Fibroblast of skin of abdomen (primary cell): ENCODE results near the gene ADAM30.
"Not testable (repeated sequence)": the region's sequence is repeated elsewhere in the genome, so short reads cannot be mapped to it uniquely, and the experiment has no call there.

ENCODE experiments used
- DNase-seq: peaks from one replicate; pipeline ENCODE4 v3.0.0-alpha.2; 2013

Gene ADAM30

DNA sequence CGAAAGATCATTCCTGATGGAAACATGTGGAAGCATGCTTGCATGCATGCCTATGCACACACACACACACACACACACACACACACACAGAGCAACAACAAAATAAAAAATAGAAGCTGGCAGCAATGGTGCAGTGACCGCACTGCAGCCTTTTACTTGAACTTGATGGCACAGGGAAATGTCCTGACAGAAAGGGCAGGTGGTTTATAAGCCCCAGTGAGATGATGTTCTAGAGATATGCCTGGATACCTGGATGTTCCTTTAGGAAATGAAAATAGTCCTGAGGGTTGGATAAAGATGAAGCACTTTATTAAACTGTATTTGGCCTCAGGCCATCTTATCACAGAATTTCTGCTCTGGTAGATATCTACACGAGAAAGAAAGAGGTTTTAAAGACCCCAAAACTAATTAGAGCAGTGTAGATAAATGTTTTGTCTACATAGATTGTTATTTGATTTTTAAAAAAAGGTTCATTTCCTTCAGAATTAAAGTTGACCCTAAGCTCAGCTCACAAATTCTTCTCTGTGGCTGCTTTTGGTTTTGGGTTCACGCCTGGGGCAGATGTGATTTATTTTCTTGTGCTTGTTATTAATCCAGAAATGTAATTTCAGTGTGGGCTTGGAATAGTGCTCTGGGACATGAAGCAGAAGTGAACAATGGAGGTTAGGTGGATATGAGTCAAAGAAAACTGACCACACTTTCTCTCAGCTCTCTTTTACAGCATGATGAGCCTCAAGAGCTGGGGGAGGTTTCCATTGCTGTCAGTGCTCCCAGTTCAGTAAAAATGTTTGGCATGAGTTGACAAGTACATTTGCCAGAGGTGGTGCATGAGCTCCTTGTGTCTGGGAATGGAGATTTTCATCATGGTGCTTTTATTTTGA lies 22.9 kb downstream of the ADAM30 start:
- peak; percentile 93 for DNase-seq

DNA sequence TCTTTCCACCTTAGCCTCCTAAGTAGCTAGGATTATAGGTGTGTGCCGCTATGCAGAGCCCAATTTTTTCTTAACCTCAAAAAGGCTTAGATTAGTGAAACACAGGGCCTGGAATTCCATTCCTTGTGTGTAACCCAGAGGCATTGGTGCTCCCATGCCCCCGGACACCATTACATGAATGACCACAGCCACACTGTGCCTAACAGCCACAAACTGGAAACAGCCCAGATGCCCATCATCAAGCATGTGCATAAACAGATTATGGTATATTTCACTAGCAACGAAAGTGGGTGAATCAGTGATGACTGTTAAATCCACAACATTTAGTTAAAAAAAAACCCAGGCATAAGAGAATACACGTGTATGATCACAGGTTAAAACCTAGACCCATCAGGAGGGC lies 24.4 kb downstream of the ADAM30 start:
- DNase-seq = peak; percentile 35

DNA sequence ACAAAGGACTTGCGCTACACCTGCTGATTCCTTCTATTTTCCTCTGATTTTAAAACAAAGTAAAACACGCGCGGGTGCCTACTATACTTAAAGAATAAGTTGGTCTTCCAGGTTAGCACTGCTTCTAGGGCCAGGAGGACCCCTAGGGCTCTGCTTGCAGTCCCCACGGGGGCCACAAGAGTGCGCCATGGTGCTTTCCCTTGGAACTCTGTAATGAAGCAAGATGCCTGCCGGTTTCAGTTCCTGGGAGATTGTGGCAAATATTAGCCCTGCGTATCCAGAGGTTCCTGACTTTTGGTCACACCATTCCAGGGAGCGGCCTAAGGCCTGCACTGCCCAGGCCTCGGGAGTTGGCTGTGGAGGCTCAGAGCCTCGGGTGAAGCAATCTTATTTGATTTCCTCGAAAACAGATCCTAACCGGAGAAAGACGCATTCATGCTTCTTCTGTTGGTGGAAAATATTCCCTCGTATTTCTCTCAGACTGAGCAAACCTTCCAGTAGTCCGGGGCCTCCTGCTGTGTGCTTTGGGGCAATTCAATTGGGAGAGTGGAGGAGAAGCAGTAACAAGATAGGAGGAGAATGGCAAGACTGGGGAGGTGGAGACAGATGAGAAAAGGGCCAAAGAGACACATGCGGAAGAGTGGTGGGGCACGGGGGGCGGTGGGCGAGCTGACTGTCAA lies 25.3 kb downstream of the ADAM30 start:
- DNase-seq = peak; percentile 72

DNA sequence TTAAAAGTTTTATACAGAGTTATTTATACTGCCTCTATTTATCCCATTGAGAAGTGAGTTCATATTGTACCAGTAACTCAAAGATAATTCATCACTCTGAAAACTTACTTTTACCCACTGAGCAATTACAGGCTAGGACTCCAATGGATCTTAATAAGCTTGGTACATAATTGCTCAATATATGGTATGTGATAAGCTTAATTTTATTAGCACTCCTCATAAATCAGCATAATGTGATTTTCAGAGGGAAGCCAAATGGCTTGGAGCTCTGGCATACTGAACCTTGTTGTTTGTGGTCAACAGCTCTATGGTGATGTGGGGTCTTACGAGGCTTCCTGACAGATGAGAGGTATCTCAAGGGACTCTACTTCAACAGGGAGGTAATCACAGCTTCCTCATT lies 26.3 kb downstream of the ADAM30 start:
- no peak for DNase-seq

GRCh38 chr1:119868176-119868575 lies 28.1 kb downstream of the ADAM30 start:
- DNase-seq = no peak

DNA sequence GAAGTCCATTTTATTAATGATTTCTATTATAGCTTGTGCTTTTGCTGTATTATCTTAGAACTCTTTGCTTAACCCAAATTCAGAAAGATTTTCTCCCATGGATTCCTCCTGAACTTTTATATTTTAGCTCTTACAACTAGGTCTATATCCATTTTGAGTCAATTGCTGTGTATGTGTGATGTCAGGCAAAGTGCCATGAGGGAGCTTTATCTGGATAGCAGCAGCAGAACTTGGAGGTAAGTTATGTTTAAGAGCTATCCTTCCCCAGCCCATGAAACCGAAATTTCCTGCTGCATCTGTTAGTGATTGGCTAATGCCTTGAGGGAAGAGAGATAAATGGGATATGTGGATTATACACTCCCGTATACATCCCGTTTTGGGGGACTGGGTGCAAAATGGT lies 29.9 kb downstream of the ADAM30 start:
- peak; percentile 13 for DNase-seq

GRCh38 chr1:119865627-119866026 lies 30.7 kb downstream of the ADAM30 start:
- DNase-seq = peak; percentile 87

DNA sequence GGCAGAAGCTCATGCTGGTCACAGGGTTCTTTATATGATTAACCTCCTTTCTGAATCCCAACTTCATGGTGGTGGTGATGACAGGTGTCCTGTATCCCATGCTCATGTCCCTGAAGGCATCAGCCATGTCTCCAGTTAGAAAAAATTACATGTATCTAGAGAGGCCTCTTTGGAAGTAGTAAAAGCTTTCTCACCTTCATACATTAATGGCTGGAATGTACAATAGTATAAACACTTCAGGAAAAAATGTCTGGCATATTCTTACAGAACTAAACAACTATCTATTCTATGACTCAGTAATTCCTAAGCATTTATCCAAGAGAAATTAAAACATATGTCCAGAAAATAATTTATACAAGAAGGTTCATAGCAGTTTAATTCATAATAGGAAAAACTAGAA lies 34.0 kb downstream of the ADAM30 start:
- DNase-seq = peak; percentile 47

- DNase-seq = no peak
These were observed 34.8 kb downstream of the ADAM30 start for GRCh38 chr1:119861547-119861946.

DNA sequence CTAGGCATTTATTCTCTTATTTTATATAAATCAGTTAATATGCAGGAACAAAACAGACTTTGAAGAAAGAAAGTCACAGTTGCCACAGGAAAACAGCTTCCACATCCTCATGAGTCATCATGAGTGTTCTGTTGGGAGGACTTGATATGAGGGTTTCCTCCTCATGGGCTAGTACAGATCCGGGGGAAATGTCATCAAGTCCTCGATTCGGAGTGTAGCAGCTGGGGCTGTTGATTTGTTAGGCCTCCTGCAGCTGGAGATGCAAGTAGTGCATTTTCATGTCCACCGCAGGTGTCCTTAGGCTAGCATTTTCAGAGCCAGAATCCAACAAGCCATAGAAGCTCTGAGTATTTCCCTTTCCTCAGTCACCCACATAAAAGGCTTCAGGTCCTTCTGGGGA lies 36.7 kb downstream of the ADAM30 start:
- DNase-seq = peak; percentile 66

DNA sequence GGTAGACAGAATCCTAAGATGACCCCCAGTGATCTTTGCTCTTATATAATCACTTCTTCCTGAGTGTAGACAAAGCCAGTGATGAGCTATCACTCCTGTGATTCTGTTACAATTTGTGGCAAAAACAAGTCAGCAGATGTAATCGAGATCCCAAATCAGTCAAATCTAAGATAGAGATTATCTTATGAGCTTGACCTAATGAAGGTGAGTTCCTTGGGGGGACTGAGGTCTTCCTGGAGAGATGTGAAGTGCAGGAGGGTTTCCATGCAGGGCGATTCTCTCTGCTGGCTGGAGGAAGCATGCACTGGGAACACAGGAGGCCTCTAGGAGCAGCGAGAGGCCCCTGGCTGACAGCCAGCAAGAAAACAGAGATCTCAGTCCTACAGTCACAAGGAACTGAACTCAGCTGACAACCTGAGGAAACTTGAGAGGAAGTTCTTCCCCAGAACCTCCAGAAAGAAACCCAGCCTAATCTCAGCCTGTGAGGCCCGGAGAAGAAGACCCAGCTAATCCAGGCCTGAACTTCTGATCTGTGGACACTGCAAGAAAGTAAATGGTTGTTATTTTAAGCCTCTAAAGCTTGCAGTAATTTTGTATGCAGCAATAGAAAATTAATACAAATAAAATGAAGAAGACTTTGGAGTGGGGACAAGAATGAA lies 37.6 kb downstream of the ADAM30 start:
- DNase-seq = not testable (repeated sequence)

GRCh38 chr1:119858126-119858525 lies 38.2 kb downstream of the ADAM30 start:
- no peak for DNase-seq

- DNase-seq = no peak
These were observed 43.2 kb downstream of the ADAM30 start for GRCh38 chr1:119853155-119853554.

DNA sequence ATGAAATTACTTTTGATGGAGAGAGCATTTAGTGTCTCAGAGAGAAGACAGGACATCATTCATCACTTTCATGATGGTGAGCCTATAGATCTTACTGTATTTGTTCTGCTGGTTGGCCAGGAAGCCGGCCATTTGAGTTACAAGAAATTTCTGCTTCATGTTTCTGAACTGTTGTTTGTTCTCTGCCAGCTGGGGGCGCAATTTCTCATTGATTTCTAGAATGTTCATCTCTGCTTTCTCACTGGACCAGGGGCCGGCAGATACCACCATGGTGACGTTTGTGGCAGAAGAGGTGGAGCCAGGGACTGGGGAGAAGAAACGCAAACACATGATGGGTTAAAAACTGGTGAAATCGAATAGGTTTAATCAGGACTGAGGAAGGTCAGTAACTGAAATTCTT lies 52.1 kb downstream of the ADAM30 start:
- not testable (repeated sequence) for DNase-seq
